CD14-positive monocyte (primary cell): Measurements from ENCODE around the gene NELFE. TPM values are rescaled to one million over a fixed set of nuclear protein-coding genes. Genes with fewer than 3 reads are reported as not detected.

ENCODE experiments used
- DNase-seq, 3 donors: peaks; one replicate each; pipeline ENCODE4 v3.0.0-alpha.2; 2011 to 2022
- H2AFZ ChIP-seq: 2 replicates; pipeline ENCODE4 v1.6.0; 2012; ENCODE audit warnings: mild to moderate bottlenecking, low read depth, low read length, inconsistent platforms; ENCODE audit not compliant: insufficient read depth, poor library complexity, severe bottlenecking
- H3K27ac ChIP-seq, 2 donors: 1 replicate in 1 of 2; 2 replicates in 1 of 2; pipeline ENCODE4 v1.5.1; 2012 to 2013; ENCODE audit warnings: low read length in 2 of 2, control low read depth in 1 of 2, inconsistent platforms in 1 of 2, low read depth in 1 of 2, mild to moderate bottlenecking in 1 of 2
- H3K27me3 ChIP-seq, 2 donors: one replicate each; pipeline versions ENCODE4 v1.6.0 to v1.6.1; 2011 to 2013; ENCODE audit warnings: low read length in 2 of 2; ENCODE audit not compliant: control insufficient read depth in 2 of 2, insufficient read depth in 2 of 2
- H3K36me3 ChIP-seq, 2 donors: replicated peaks in 1 of 2; 1 replicate in 1 of 2; 2 replicates in 1 of 2; pipeline versions ENCODE4 v1.5.1 to v1.6.1; 2012 to 2013; ENCODE audit warnings: low read length in 2 of 2, control low read depth in 1 of 2, inconsistent platforms in 1 of 2, mild to moderate bottlenecking in 1 of 2; ENCODE audit not compliant: insufficient read depth in 2 of 2, control insufficient read depth in 1 of 2
- H3K4me1 ChIP-seq, 2 donors: 1 replicate in 1 of 2; 2 replicates in 1 of 2; pipeline versions ENCODE4 v1.5.1 to v1.6.1; 2012 to 2013; ENCODE audit warnings: low read length in 2 of 2, control low read depth in 1 of 2, inconsistent platforms in 1 of 2, mild to moderate bottlenecking in 1 of 2, moderate library complexity in 1 of 2; ENCODE audit not compliant: insufficient read depth in 2 of 2, control insufficient read depth in 1 of 2
- H3K4me2 ChIP-seq: replicated peaks from 2 replicates; pipeline ENCODE3; 2012; ENCODE audit warnings: low read length, moderate library complexity, mild to moderate bottlenecking; ENCODE audit not compliant: poor library complexity, severe bottlenecking; ENCODE audit errors: extremely low read depth
- H3K4me3 ChIP-seq, 3 experiments: fragments of 200-600 bp in 1 of 3; sonication (generic) in 1 of 3; replicated peaks in 1 of 3; 1 replicate in 2 of 3; 2 replicates in 1 of 3; pipeline ENCODE4 v1.5.1; 2011 to 2013; ENCODE audit warnings: low read length in 3 of 3, mild to moderate bottlenecking in 3 of 3, control low read depth in 2 of 3, low read depth in 2 of 3, inconsistent platforms in 1 of 3, moderate library complexity in 1 of 3
- H3K79me2 ChIP-seq: 2 replicates; pipeline ENCODE4 v1.6.0; 2012; ENCODE audit warnings: mild to moderate bottlenecking, control low read depth, inconsistent platforms, low read length, moderate library complexity; ENCODE audit not compliant: insufficient read depth
- H3K9ac ChIP-seq: 2 replicates; pipeline ENCODE4 v1.6.0; 2017; ENCODE audit warnings: low read length, mild to moderate bottlenecking; ENCODE audit not compliant: insufficient read depth, poor library complexity, severe bottlenecking
- H3K9me3 ChIP-seq, 2 donors: replicated peaks in 1 of 2; 1 replicate in 1 of 2; 2 replicates in 1 of 2; pipeline versions ENCODE4 v1.5.1 to v1.6.1; 2012 to 2013; ENCODE audit warnings: low read length in 2 of 2, control low read depth in 1 of 2; ENCODE audit not compliant: control insufficient read depth in 1 of 2, insufficient read depth in 1 of 2
- H4K20me1 ChIP-seq: 2 replicates; pipeline ENCODE4 v1.6.0; 2012; ENCODE audit warnings: mild to moderate bottlenecking, low read length, control low read depth, moderate library complexity; ENCODE audit not compliant: insufficient read depth
- H3K27ac Mint-ChIP-seq, 7 donors: one replicate each; pipeline ENCODE4 v1.8.0; 2020; ENCODE audit warnings: mild to moderate bottlenecking in 7 of 7, mixed read lengths in 7 of 7, moderate library complexity in 6 of 7, inconsistent platforms in 2 of 7
- H3K27me3 Mint-ChIP-seq, 3 donors: one replicate each; pipeline ENCODE4 v1.8.0; 2021 to 2022; ENCODE audit warnings: low read depth in 3 of 3, mild to moderate bottlenecking in 3 of 3, mixed read lengths in 3 of 3, moderate library complexity in 3 of 3, inconsistent platforms in 1 of 3
- H3K36me3 Mint-ChIP-seq, 2 donors: one replicate each; pipeline ENCODE4 v1.8.0; 2020; ENCODE audit warnings: mixed read lengths in 2 of 2, inconsistent platforms in 1 of 2, mild to moderate bottlenecking in 1 of 2
- H3K4me1 Mint-ChIP-seq: one replicate; pipeline ENCODE4 v1.8.0; 2020; ENCODE audit warnings: mild to moderate bottlenecking, mixed read lengths
- H3K4me3 Mint-ChIP-seq, 2 donors: one replicate each; pipeline ENCODE4 v1.8.0; 2020; ENCODE audit warnings: mild to moderate bottlenecking in 2 of 2, mixed read lengths in 2 of 2, moderate library complexity in 1 of 2
- H3K9me3 Mint-ChIP-seq, 7 donors: one replicate each; pipeline ENCODE4 v1.8.0; 2020 to 2022; ENCODE audit warnings: mixed read lengths in 7 of 7, mild to moderate bottlenecking in 6 of 7, moderate library complexity in 6 of 7, inconsistent platforms in 2 of 7
- CTCF ChIP-seq: fragments of 200-600 bp; IDR thresholded peaks from one replicate; pipeline ENCODE4 v1.8.0; 2022; ENCODE audit warnings: antibody characterized with exemption, mild to moderate bottlenecking
- WGBS: methylation state at CpG from one replicate; pipeline ENCODE4 v1.1.5; 2013; ENCODE audit warnings: missing lambda C conversion rate; ENCODE audit not compliant: insufficient coverage; 5-methylcytosine and 5-hydroxymethylcytosine counted together
- intact Hi-C, 2 donors: fragments of 100-400 bp; cut with micrococcal nuclease; formaldehyde crosslinking; loops; one replicate each; pipeline versions ENCODE4 v1.15.0 to v1.15.1; 2023
- polyA plus RNA-seq, 3 donors: library from polyadenylated mRNA; depleted of rRNA in 1 of 3; unstranded in 2 of 3; stranded (reverse) in 1 of 3; fragments of 300-500 nt in 2 of 3; fragments of >200 nt in 1 of 3; fragmentation: Illumina TruSeq in 2 of 3; gene quantifications; 1 replicate in 2 of 3; 2 replicates in 1 of 3; pipeline ENCODE4 v1.2.3, GENCODE V29; 2012 to 2021

NELFE gene
- polyA plus RNA-seq, 3 donors = 48.8 to 74.4 (median 61.4) TPM

- Histone ChIP-seq H3K4me2 (no peak overlapping the region), H3K9me3 (no peaks in the 10 kb centered on the region), H3K27ac (peak overlapping the region in 1 of 2 donors; percentile 4), H3K9ac (no peak overlapping the region), H3K79me2 (peaks cover 26% of the 10 kb centered on the region), H3K4me3 (no peak overlapping the region), H3K27me3 (no peaks in the 10 kb centered on the region), H4K20me1 (no peaks in the 10 kb centered on the region), H3K36me3 (peaks cover 64 to 76% of the 10 kb centered on the region in 2 donors), H3K4me1 (peaks cover 17 to 22% of the 10 kb centered on the region in 2 donors), H2AFZ (no peak overlapping the region)
- Mint-ChIP-seq H3K4me3 (no peak overlapping the region), H3K9me3 (no peaks in the 10 kb centered on the region), H3K36me3 (peaks cover 64 to 70% of the 10 kb centered on the region in 2 donors), H3K27ac (peak overlapping the region in 3 of 7 donors; percentile 32 to 67 (median 55)), H3K4me1 (peaks cover 26% of the 10 kb centered on the region), H3K27me3 (no peaks in the 10 kb centered on the region)
- intact Hi-C loops = loop anchor here (5.0 to 10.0 kb wide), 4 partner anchors 59 to 412 kb away; partner anchors contain the start of genes ATP6V1G2 (in 1 of the 2), CSNK2B (in 1 of the 2), DDX39B (in 1 of the 2) and EHMT2 (in 1 of the 2)
- no CpG with 5 or more reads among the region's 3 CpGs for WGBS
- DNase-seq = no peak
- TF ChIP-seq CTCF = no peak
Observed at GRCh38 chr6:31956796-31957195, 2.0 kb downstream of the NELFE start.

- Histone ChIP-seq H4K20me1 (no peaks in the 10 kb centered on the region), H3K36me3 (peaks cover 61 to 67% of the 10 kb centered on the region in 2 donors), H3K9me3 (no peaks in the 10 kb centered on the region), H3K4me3 (no peak overlapping the region), H3K27me3 (no peaks in the 10 kb centered on the region), H3K4me1 (peaks cover 14 to 15% of the 10 kb centered on the region in 2 donors), H3K9ac (no peak overlapping the region), H2AFZ (no peak overlapping the region), H3K27ac (no peak overlapping the region), H3K79me2 (peaks cover 17% of the 10 kb centered on the region), H3K4me2 (no peak overlapping the region)
- DNase-seq = no peak
- H3K27ac Mint-ChIP-seq = peak overlapping the region in 4 of 7 donors; percentile 18 to 67 (median 52)
- TF ChIP-seq CTCF = no peak
- peaks cover 0 to 1% (median 0%) of the 10 kb centered on the region in 7 donors for H3K9me3 Mint-ChIP-seq
- intact Hi-C loops = loop anchor here in 1 of 2 donors (5.0 to 10.0 kb wide), 3 partner anchors 57 to 410 kb away; partner anchors contain the start of genes ATP6V1G2, DDX39B, EHMT2 and NFKBIL1
- peaks cover 0 to 3% (median 0%) of the 10 kb centered on the region in 3 donors for H3K27me3 Mint-ChIP-seq
- WGBS = over 99% methylated on average over 26 of the region's 28 CpGs
- H3K4me1 Mint-ChIP-seq = peaks cover 19% of the 10 kb centered on the region
- H3K36me3 Mint-ChIP-seq = peaks cover 56 to 57% of the 10 kb centered on the region in 2 donors
- no peak overlapping the region for H3K4me3 Mint-ChIP-seq
Observed at GRCh38 chr6:31954511-31954910, 4.3 kb downstream of the NELFE start.
